NCI-H1694 (cell line): ENCODE measurements around the gene DMD.
"Not testable (repeated sequence)": the region's sequence is repeated elsewhere in the genome, so short reads cannot be mapped to it uniquely, and the experiment has no call there.

Experiments used
- DNase-seq: peaks from one replicate; lab custom pipeline; 2025; lab: John Stamatoyannopoulos, UW

DMD gene

GRCh38 chrX:31516527-31516926 lies 1694.8 kb downstream of the DMD start:
- no peak for DNase-seq

DNA sequence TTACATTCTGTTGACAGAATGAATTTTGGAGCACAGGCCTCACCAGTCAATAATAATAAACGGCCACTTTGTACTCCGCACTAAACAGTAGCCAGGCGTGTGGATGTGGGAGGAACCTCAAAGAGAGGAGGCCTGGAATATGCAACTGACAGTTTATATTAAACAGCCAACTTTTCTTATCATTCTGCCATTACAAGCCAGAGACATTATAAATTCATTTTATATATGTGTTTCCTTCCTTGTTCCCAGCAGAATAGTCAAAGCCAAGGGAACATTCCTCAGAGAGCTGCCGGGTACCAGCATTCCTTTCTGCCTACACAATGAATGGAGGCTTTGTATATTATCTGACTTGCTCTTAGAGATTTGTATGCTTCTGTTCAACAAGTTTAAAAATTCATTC lies 1703.0 kb downstream of the DMD start:
- no peak for DNase-seq

- no peak for DNase-seq
Measured at GRCh38 chrX:31506928-31507327, 1704.4 kb downstream of the DMD start.

GRCh38 chrX:31506360-31506759 lies 1705.0 kb downstream of the DMD start:
- no peak for DNase-seq

- DNase-seq: no peak
Measured at GRCh38 chrX:31500921-31501320, 1710.4 kb downstream of the DMD start.

DNA sequence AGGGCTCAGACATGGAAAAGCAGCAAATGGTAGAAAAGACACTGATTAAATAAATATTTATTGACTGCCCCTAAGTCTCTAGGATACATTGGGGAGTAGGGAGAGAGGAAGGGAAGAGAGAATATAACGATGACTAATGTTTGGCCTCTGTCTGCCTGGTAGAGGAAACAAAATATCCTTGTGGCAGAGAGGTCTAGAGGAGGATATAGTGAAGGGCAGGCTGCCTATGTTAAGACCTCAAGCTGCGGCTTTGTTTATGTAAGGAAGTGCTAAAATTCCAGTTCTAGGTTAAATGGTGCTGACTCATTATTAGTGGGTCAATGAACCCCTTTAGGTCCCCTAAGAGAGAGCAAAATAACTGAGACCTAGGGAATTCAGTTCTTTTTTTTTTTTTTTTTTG lies 1712.2 kb downstream of the DMD start:
- DNase-seq: no peak

DNA sequence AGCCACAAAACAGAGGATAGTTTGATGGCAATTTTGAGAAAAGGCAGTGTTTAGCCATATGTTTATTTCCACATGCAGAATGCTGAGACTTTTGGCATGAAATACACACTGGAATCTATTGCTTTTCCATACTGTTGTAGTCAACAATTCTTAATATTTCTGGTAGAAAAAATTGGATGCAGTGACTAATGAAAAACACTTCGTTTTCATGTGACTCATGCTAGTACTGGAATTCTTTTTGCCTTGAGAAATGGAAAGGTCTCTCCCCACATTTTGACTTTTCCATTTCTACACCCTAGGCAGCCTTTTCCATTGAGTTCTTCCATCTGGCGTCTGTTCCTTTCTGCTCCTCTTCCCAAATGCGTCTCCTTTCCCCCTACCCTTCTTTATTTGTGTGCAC lies 1714.3 kb downstream of the DMD start:
- no peak for DNase-seq

DNA sequence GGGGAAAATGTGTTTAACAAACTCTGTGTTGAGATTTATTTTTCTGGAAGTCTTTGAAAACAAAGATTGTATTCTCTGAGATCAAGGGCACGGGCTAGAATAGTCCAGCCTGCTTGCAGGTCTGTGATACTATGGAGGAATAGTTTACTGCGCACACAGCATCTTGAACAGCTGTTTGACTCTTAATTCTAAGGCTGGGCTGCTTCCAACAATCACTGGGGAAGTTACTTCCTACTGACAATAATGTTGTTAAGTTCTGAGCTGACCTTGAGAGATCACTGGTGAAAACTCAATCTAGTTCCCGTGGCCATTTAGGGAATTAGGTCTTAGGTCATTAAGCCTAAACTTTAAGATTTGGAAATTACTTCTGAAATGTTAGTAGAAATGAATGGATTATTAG lies 1723.4 kb downstream of the DMD start:
- DNase-seq: no peak

DNA sequence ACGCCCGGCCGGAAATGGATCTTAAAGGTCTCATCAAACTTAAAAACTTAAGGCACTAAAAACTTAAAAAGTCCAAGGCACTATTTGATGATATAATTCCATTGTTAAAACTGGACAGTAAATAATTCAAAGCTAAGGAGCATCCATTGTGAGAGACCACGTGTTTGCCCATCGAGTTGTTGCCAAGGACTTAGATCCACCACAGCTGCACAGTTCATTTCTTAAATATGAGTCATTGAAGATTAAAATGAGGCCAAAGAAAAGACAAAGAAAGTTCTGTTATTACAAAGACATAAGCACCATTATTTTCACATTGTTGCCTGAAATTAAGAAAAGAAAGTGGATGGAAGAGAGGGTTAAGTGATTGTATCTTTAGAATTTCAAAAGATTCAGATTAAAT lies 1728.0 kb downstream of the DMD start:
- no peak for DNase-seq

DNA sequence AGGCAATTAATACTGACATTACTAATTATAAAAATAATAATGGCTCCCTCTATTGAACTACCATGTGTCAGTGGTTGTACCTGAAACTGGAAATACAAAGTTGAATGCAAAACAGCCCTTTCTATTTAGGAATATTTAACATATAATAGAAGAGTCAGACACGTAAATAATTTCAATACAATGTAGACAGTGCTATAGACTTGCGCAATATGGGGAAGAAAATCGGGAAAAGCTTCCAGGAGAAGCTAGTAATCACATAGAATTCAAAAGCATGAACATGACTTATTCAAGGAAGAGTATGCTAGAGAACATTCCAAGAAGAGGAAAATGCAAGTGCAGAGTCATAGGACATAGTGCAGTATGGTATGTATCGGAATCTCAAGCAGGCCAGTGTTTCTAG lies 1730.7 kb downstream of the DMD start:
- DNase-seq: no peak

GRCh38 chrX:31471229-31471628 lies 1740.1 kb downstream of the DMD start:
- no peak for DNase-seq

- not testable (repeated sequence) for DNase-seq
Measured at GRCh38 chrX:31470753-31471152, 1740.6 kb downstream of the DMD start.

DNA sequence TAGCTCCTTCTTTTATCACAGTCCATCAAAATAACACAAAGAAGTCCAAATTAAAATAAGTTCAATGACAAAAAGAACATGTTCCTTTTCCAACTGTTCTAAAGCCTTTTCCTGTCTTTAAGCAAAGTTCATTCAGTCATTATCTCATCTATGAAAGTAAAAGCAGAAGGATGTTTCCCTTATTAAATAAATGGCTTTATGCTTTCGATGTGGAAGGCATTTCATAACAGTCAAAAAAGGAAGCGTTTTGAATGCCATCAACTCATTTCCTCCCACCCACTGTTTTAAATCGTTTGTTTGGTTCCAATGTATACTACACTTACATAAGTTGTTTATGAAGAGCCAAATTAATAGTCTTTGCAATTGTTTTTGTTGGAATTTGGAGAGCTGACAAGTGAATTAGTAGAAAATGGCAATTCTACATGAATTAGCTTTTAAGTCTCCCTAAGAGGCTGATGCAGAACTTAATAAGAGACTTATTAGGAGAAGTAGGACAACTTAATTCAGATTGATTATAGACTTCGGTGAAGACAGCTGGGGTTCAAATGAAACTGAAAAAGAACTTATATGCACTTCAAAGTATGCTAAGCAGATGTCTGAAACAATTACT lies 1746.9 kb downstream of the DMD start:
- no peak for DNase-seq

DNA sequence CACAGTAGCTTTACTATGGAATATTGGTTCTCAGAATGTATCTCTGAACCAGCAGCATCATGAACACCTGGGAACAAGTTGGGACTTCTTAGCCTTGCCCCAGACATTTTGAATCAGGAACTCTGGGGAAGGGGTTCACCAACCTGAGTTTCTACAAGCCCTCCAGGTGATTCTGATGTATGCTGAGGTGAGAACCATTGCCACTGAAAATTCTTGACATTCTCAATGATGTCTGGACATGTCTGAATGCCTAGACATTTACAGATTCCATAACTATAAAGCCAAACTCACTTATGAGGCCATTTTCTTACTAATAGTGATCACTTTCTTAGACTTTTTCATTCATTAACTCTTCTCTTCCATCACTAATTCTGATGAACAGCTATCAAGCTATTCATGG lies 1750.1 kb downstream of the DMD start:
- no peak for DNase-seq

DNA sequence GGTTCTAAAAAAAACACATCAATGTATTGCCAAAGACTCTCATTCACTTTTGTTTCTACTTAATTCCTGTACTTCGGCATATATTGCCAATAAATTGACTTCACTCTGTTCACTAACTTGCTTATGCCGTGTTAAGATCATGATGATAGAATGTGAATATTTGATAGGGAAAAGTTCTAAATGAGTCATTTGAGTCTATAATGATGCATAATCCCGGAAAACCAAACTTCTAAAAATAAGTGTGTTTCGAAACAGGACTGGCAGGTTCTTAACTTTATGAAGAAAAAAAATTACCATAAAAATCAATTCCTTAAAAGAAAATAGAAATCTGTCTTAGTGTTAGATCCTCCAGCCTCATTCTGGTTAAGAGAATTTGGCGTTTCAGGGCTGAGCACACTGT lies 1752.0 kb downstream of the DMD start:
- DNase-seq: no peak

DNA sequence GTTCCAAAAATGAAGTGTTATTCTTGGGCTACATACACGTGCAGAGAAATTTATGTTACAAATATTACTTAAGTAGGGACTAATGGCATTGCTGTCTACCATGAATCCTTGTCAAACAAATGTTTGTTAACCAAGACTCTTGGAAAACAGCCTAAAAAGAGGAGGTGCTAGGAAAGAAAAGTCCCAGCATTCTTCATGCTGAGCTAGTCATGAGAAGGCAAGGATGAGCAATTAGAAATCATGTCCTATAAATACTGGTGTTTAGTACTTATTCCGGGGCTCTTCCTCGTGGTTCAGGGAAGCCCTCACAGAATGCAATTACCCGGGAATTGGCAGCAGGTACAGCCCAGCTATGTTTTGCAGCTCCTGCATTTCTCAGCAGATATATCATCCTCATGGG lies 1761.4 kb downstream of the DMD start:
- no peak for DNase-seq

DNA sequence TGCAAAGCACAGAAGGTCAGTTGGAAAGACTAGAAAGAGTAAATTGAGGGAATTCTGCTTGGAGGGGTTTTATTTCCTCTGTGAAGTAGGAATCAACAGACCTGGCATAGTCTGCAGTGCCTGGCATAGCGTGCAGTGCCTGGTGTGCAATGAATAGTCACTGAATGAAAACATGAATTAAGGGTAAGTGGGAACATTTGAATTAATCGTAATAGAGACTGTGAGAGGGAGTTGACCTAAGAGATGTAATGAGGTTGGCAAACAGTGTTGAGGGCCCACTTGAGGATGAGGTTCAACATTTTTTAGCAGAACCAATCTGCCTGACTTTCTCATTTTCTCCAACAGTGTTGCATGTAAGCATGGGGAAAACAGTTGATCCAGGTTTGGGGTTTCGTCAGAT lies 1762.3 kb downstream of the DMD start:
- DNase-seq: no peak

DNA sequence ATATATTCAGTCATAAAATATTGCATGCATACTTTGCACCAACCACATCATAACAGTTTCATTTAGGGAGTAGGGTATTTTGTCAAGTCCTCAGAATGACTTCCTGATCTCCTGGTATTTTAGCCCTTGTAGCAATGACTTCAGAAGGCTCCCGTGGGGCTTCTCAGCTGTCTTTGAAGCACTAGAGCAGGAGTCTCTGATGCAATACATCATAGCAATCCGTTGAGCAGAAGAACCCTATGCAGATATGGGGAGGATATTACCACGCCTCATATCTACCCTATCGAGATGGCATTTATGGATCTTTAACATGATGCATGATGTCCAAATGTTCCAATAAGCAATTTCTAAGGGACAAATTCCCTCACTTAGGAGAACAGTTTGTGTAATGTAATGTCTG lies 1765.8 kb downstream of the DMD start:
- no peak for DNase-seq

GRCh38 chrX:31443654-31444053 lies 1767.7 kb downstream of the DMD start:
- DNase-seq: no peak

- DNase-seq: no peak
Measured at GRCh38 chrX:31440546-31440945, 1770.8 kb downstream of the DMD start.

DNA sequence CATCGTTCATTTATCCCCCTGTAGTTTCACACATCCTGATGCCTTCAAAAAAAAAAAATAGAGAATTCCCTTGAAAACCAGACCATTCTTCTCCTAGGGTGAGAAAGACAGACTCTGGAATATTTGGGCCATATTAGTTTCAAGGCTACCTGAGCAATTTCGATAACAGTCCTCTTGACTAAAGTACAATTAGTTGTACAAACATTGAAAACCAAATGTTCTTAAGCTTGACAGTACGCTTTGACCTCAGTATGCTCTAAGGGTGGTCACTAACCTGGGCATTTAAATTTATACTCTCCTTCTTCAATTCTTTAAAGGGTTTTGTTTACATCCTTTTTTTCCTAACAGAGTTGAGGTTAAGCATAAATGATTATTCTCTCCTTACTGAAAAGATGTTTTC lies 1774.9 kb downstream of the DMD start:
- no peak for DNase-seq

GRCh38 chrX:31435592-31435991 lies 1775.8 kb downstream of the DMD start:
- no peak for DNase-seq

DNA sequence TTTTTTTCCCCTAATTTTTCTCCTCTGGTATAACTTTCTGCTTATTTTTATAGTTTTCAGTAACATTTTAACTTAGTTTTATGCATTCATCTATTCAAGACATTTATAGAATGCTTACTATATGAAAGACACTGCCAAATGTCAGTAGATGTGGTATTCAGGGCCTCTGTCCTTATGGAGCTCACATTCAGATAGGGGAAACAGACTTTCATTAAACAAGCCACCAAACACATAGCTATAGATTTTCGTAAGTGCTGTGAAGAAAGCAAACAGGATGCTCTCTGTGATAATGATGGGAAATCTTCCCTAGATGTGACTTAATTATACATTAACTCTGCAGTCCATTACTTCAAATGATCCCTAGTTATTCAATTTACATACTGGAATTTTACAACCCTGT lies 1777.5 kb downstream of the DMD start:
- DNase-seq: no peak

DNA sequence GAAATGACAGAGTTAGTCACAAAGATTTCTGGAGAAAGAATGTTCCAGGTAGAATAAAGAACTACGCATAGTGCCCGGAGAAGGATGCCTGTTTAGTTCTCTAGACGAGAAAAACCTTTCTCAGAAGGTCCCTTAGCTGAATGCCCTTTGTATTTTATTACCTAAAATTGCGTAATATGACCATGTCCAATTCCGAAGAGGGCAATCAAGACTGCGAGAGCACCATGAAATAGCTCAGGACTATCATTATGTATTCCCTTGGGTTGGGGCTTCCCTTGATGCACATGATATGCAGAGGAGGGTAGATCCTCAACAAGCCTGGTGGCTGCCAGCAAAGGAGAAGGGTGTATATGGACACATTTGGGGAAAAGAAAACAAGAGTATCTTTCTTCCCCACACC lies 1781.4 kb downstream of the DMD start:
- DNase-seq: no peak
